Neuron (in vitro differentiated cells): ENCODE results near the gene HGFAC.

ENCODE experiments used
- H2AFZ ChIP-seq: one replicate; pipeline ENCODE4 v1.6.1; 2013; ENCODE audit warnings: low read depth, mild to moderate bottlenecking, inconsistent platforms, low read length, moderate library complexity
- H3K27me3 ChIP-seq: one replicate; pipeline ENCODE4 v1.6.1; 2013; ENCODE audit warnings: low read length; ENCODE audit not compliant: insufficient read depth
- H3K36me3 ChIP-seq: one replicate; pipeline ENCODE4 v1.6.1; 2013; ENCODE audit warnings: low read length; ENCODE audit not compliant: insufficient read depth
- H3K4me1 ChIP-seq: one replicate; pipeline ENCODE4 v1.6.1; 2013; ENCODE audit warnings: low read length; ENCODE audit not compliant: insufficient read depth
- H3K4me3 ChIP-seq: 2 replicates; pipeline ENCODE4 v1.5.1; 2013; ENCODE audit warnings: mild to moderate bottlenecking, low read length, moderate library complexity
- H3K9me3 ChIP-seq: one replicate; pipeline ENCODE4 v1.6.1; 2013; ENCODE audit warnings: low read length

Gene HGFAC

GRCh38 chr4:3414421-3415279 lies 27.1 kb upstream of the HGFAC start:
- Histone ChIP-seq H2AFZ (no peak overlapping the region), H3K36me3 (peaks cover 27% of the 10 kb centered on the region), H3K27me3 (no peaks in the 10 kb centered on the region), H3K4me1 (no peaks in the 10 kb centered on the region), H3K4me3 (no peak overlapping the region), H3K9me3 (peaks cover 4% of the 10 kb centered on the region)

DNA sequence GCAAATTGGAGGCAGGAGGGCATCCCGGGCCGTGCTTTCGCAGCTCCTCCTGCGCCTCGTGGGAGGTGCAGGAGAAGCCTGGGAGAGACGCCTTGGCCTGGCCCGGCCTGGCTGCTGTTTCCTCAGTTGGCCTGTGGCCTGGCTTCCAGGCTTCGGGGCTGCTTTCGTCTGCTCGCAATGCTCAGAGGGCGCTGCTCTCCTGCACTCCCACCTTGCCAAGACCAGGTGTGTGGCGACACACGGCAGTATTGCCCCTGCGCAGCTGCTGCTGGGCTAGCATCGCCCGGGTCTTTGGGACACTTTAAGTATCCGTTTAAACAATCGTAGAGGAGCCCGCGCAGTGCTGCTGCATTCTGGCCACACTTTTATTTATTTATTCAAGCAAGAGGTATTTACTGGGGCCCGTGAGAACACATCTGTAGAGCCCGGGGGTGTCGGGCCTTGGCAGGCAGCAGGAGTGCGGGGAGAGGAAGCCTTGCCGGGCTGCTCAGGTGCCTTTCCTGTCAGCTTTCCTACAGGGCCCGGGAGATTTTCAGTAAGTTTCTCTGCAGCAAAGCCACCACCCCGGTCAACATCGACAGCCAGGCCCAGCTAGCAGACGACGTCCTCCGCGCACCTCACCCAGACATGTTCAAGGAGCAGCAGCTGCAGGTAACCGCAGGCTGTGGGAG lies 26.2 kb upstream of the HGFAC start:
- Histone ChIP-seq H3K36me3 (peaks cover 30% of the 10 kb centered on the region), H3K9me3 (peaks cover 3% of the 10 kb centered on the region), H3K4me1 (no peaks in the 10 kb centered on the region), H2AFZ (no peak overlapping the region), H3K4me3 (no peak overlapping the region), H3K27me3 (no peaks in the 10 kb centered on the region)

DNA sequence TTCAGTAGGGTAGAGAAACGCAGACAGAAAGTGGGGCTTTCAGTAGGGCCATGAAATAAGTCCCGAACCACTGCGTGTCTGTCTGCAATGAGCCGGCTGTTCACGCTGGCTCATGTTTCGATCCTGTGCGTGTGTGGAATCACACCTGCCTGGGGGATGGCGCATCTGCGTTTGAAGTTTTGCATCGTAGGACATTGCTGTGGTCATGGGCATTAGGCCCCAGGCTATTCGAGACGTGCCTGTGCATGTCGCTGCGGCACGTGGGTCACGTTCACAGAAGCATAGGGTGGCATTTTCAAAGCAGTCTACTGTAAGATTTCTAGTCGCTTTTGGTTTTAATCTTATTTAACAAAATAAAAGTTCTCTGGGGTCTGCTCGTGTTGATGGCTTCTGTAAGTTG lies 25.5 kb upstream of the HGFAC start:
- Histone ChIP-seq H3K4me1 (no peaks in the 10 kb centered on the region), H2AFZ (no peak overlapping the region), H3K36me3 (peaks cover 30% of the 10 kb centered on the region), H3K4me3 (no peak overlapping the region), H3K27me3 (no peaks in the 10 kb centered on the region), H3K9me3 (no peaks in the 10 kb centered on the region)

DNA sequence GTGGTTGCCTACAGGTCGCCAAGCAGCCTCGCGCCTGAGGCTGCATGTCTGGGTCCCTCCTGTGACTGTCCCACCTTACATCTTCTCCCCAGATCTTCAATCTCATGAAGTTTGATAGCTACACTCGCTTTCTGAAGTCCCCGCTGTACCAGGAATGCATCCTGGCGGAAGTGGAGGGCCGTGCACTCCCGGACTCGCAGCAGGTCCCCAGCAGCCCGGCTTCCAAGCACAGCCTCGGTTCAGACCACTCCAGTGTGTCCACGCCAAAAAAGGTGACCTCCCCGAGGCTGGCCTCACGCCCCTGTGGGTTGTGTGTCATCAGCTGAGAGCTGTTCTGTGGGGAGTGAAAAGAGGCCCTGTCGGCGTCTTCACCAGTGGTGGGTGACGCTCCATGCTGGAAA lies 24.9 kb upstream of the HGFAC start:
- Histone ChIP-seq H3K36me3 (peaks cover 30% of the 10 kb centered on the region), H3K4me3 (no peak overlapping the region), H3K27me3 (no peaks in the 10 kb centered on the region), H3K9me3 (no peaks in the 10 kb centered on the region), H2AFZ (no peak overlapping the region), H3K4me1 (no peaks in the 10 kb centered on the region)

- H3K4me1 ChIP-seq = no peaks in the 10 kb centered on the region
- no peaks in the 10 kb centered on the region for H3K27me3 ChIP-seq
- no peaks in the 10 kb centered on the region for H3K9me3 ChIP-seq
- H3K4me3 ChIP-seq = no peak overlapping the region
- no peak overlapping the region for H2AFZ ChIP-seq
- peaks cover 30% of the 10 kb centered on the region for H3K36me3 ChIP-seq
Observed at GRCh38 chr4:3417448-3417847, 24.3 kb upstream of the HGFAC start.

- Histone ChIP-seq H3K27me3 (no peaks in the 10 kb centered on the region), H3K4me3 (no peak overlapping the region), H3K9me3 (no peaks in the 10 kb centered on the region), H2AFZ (no peak overlapping the region), H3K4me1 (no peaks in the 10 kb centered on the region), H3K36me3 (peaks cover 32% of the 10 kb centered on the region)
Observed at GRCh38 chr4:3418029-3418762, 23.6 kb upstream of the HGFAC start.

GRCh38 chr4:3419836-3420605 lies 21.7 kb upstream of the HGFAC start:
- no peak overlapping the region for H2AFZ ChIP-seq
- no peak overlapping the region for H3K4me3 ChIP-seq
- H3K36me3 ChIP-seq = peaks cover 42% of the 10 kb centered on the region
- H3K9me3 ChIP-seq = no peaks in the 10 kb centered on the region
- no peaks in the 10 kb centered on the region for H3K27me3 ChIP-seq
- H3K4me1 ChIP-seq = no peaks in the 10 kb centered on the region

DNA sequence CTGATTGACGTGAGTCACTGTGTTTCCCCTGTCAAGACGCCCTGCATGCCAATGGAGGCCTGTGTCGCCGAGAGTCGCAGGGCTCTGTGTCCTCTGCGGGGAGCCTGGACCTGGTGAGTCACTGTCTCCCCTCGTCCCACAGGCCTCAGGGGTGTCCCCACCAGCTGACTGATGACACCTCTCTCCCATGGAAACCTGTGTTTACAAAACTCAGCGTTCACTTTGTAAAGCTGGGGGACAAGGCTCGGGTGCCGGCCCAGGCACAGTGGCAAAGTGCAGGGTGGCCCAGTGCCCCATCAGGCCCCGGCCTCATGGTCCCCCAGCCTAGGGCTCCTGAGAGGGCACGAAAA lies 21.2 kb upstream of the HGFAC start:
- Histone ChIP-seq H3K4me1 (no peaks in the 10 kb centered on the region), H3K9me3 (no peaks in the 10 kb centered on the region), H3K4me3 (no peak overlapping the region), H3K27me3 (no peaks in the 10 kb centered on the region), H3K36me3 (peaks cover 42% of the 10 kb centered on the region), H2AFZ (no peak overlapping the region)

DNA sequence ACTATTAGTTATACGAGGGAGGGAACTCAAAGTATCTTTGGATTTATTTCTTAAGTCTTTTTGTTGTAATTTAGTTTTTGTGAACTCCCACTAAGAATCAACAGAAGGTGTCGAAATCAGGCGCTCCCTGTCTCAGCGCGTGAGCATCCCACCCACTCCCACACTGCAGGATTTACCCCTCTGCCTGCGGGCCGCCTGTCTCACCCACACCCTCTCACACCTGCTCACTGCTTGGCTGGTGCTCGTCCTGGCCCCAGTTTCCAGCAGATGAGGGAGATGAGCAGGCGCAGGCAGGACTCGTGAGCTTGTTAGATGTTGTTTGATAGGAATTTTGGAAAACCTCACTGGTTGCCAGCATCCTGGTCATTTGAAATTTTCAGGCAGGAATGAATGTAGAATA lies 20.8 kb upstream of the HGFAC start:
- no peaks in the 10 kb centered on the region for H3K9me3 ChIP-seq
- H3K36me3 ChIP-seq = peaks cover 40% of the 10 kb centered on the region
- H3K27me3 ChIP-seq = no peaks in the 10 kb centered on the region
- H2AFZ ChIP-seq = no peak overlapping the region
- H3K4me3 ChIP-seq = no peak overlapping the region
- no peaks in the 10 kb centered on the region for H3K4me1 ChIP-seq

GRCh38 chr4:3421470-3421869 lies 20.3 kb upstream of the HGFAC start:
- Histone ChIP-seq H3K4me3 (no peak overlapping the region), H3K27me3 (no peaks in the 10 kb centered on the region), H2AFZ (no peak overlapping the region), H3K4me1 (no peaks in the 10 kb centered on the region), H3K36me3 (peaks cover 35% of the 10 kb centered on the region), H3K9me3 (no peaks in the 10 kb centered on the region)

DNA sequence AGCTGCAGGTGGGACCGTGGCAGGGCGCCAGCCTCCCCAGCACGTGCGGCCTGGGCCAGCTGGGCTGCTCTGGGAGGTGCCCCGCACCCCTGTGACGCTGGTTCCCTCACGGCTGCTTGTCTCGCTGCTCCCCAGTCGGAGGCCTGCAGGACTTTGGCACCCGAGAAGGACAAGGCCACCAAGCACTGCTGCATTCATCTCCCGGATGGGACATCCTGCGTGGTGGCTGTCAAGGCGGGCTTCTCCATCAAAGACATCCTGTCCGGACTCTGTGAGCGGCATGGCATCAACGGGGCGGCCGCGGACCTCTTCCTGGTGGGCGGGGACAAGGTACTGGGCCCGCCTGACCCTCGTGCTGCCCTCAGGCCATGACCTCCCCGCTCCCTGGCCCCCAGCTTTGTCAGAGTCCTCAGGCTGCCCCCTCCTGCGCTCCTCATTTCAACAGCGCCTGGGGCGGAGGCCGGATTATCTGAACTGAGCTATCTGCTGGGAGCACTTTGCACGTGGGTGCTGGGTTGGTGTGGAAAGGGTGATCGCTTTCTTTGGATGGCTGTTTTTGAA lies 19.4 kb upstream of the HGFAC start:
- Histone ChIP-seq H3K4me3 (no peak overlapping the region), H3K9me3 (no peaks in the 10 kb centered on the region), H2AFZ (no peak overlapping the region), H3K27me3 (no peaks in the 10 kb centered on the region), H3K36me3 (peaks cover 27% of the 10 kb centered on the region), H3K4me1 (no peaks in the 10 kb centered on the region)

GRCh38 chr4:3422808-3423297 lies 18.9 kb upstream of the HGFAC start:
- H3K27me3 ChIP-seq = no peaks in the 10 kb centered on the region
- no peaks in the 10 kb centered on the region for H3K4me1 ChIP-seq
- no peaks in the 10 kb centered on the region for H3K9me3 ChIP-seq
- H2AFZ ChIP-seq = no peak overlapping the region
- H3K36me3 ChIP-seq = peaks cover 21% of the 10 kb centered on the region
- no peak overlapping the region for H3K4me3 ChIP-seq
